ENCODE results near the gene RNF39.

RNF39 gene

GRCh38 chr6:30067460-30068139, 8.0 kb downstream of the RNF39 start:
- H2AFZ ChIP-seq (ENCODE audit: low read length) = 0 out of 2 replicates have a peak overlapping the region, but pooled peaks have one; percentile 8
- H3K9me3 ChIP-seq (ENCODE audit: low read length) = no peaks in the 10 kb centered on the region
- H4K20me1 ChIP-seq (ENCODE audit: insufficient read depth, low read length) = no peaks in the 10 kb centered on the region
- H3K9me2 ChIP-seq (ENCODE audit: low read depth, low read length) = no peaks in the 10 kb centered on the region
- H3F3A ChIP-seq (ENCODE audit: insufficient read depth, low read length) = no peaks in the 10 kb centered on the region
- H3K27me3 ChIP-seq (ENCODE audit: insufficient read depth, low read length) = no peaks in the 10 kb centered on the region
- H3K36me3 ChIP-seq (ENCODE audit: insufficient read depth, low read length) = peaks cover 19% of the 10 kb centered on the region; the same call in 1 of the 2 replicates
- no peak for TF ChIP-seq EZH2 (IDR thresholded peaks at IDR 0.05; ENCODE audit: borderline replicate concordance, low read length)
- no peak for TF ChIP-seq CTCF (IDR thresholded peaks at IDR 0.05; ENCODE audit: low read length)
- H3K79me2 ChIP-seq (ENCODE audit: insufficient read depth, low read length) = peaks cover 7% of the 10 kb centered on the region; the same call in 1 of the 2 replicates
- peaks cover 33% of the 10 kb centered on the region for H3K4me1 ChIP-seq (ENCODE audit: insufficient read depth, low read length, severe bottlenecking)
- H3K9ac ChIP-seq (ENCODE audit: low read length) = peak overlapping the region; percentile 74
- H3K27ac ChIP-seq (ENCODE audit: low read depth, low read length, poor library complexity, severe bottlenecking) = peak overlapping the region; percentile 8
- peak overlapping the region; percentile 90 for H3K4me3 ChIP-seq (ENCODE audit: low read depth, low read length, poor library complexity, severe bottlenecking)
- peak overlapping the region; percentile 88 for H3K4me2 ChIP-seq (ENCODE audit: low read length)

GRCh38 chr6:30066577-30067459, 8.8 kb downstream of the RNF39 start, which contains the start of gene PPP1R11:
PPP1R11 (plus strand) TSS chr6:30067198; CDS start chr6:30067411, 213 bp downstream.
- Histone ChIP-seq H3K9ac (ENCODE audit: low read length) (peak within 1 kb of the TSS; percentile 76), H3K4me1 (ENCODE audit: insufficient read depth, low read length, severe bottlenecking) (peaks cover 41% of the 10 kb centered on the region), H2AFZ (ENCODE audit: low read length) (peak within 1 kb of the TSS; percentile 19; the same call in 1 of the 2 replicates), H3K4me3 (ENCODE audit: low read depth, low read length, poor library complexity, severe bottlenecking) (peak within 1 kb of the TSS; percentile 90), H3K9me3 (ENCODE audit: low read length) (no peaks in the 10 kb centered on the region), H3K9me2 (ENCODE audit: low read depth, low read length) (no peaks in the 10 kb centered on the region), H3K27ac (ENCODE audit: low read depth, low read length, poor library complexity, severe bottlenecking) (peak within 1 kb of the TSS; percentile 78), H3K79me2 (ENCODE audit: insufficient read depth, low read length) (peaks cover 7% of the 10 kb centered on the region; the same call in 1 of the 2 replicates), H3K4me2 (ENCODE audit: low read length) (peak within 1 kb of the TSS; percentile 98), H3K36me3 (ENCODE audit: insufficient read depth, low read length) (peaks cover 19% of the 10 kb centered on the region; the same call in 1 of the 2 replicates), H4K20me1 (ENCODE audit: insufficient read depth, low read length) (no peaks in the 10 kb centered on the region), H3K27me3 (ENCODE audit: insufficient read depth, low read length) (no peaks in the 10 kb centered on the region), H3F3A (ENCODE audit: insufficient read depth, low read length) (no peaks in the 10 kb centered on the region)
- TF ChIP-seq EZH2 (IDR thresholded peaks at IDR 0.05; ENCODE audit: borderline replicate concordance, low read length) (no peak), CTCF (IDR thresholded peaks at IDR 0.05; ENCODE audit: low read length) (no peak; the same call in 1 of the 2 replicates)

GRCh38 chr6:30066082-30066481, 9.5 kb downstream of the RNF39 start:
- TF ChIP-seq CTCF (IDR thresholded peaks at IDR 0.05; ENCODE audit: low read length) (no peak), EZH2 (IDR thresholded peaks at IDR 0.05; ENCODE audit: borderline replicate concordance, low read length) (no peak)
- Histone ChIP-seq H3F3A (ENCODE audit: insufficient read depth, low read length) (no peaks in the 10 kb centered on the region), H3K36me3 (ENCODE audit: insufficient read depth, low read length) (peaks cover 19% of the 10 kb centered on the region; the same call in 1 of the 2 replicates), H4K20me1 (ENCODE audit: insufficient read depth, low read length) (no peaks in the 10 kb centered on the region), H2AFZ (ENCODE audit: low read length) (peak overlapping the region; percentile 19; the same call in 1 of the 2 replicates), H3K79me2 (ENCODE audit: insufficient read depth, low read length) (peaks cover 7% of the 10 kb centered on the region; the same call in 1 of the 2 replicates), H3K27ac (ENCODE audit: low read depth, low read length, poor library complexity, severe bottlenecking) (peak overlapping the region; percentile 78), H3K9me3 (ENCODE audit: low read length) (no peaks in the 10 kb centered on the region), H3K9ac (ENCODE audit: low read length) (peak overlapping the region; percentile 76), H3K4me1 (ENCODE audit: insufficient read depth, low read length, severe bottlenecking) (peaks cover 42% of the 10 kb centered on the region), H3K4me2 (ENCODE audit: low read length) (peak overlapping the region; percentile 98), H3K4me3 (ENCODE audit: low read depth, low read length, poor library complexity, severe bottlenecking) (peak overlapping the region; percentile 90), H3K9me2 (ENCODE audit: low read depth, low read length) (no peaks in the 10 kb centered on the region), H3K27me3 (ENCODE audit: insufficient read depth, low read length) (no peaks in the 10 kb centered on the region)

Measured in OCI-LY1 (cell line).